Upper lobe of left lung (tissue), 4 donors: ENCODE data around the gene HS3ST3A1.

Experiments used
- EP300 ChIP-seq, 4 donors: sonication (generic); formaldehyde crosslinking; IDR thresholded peaks; one replicate each; pipeline ENCODE4 v1.5.1; 2017; ENCODE audit warnings: antibody characterized with exemption in 4 of 4, control low read depth in 2 of 4
- POLR2A ChIP-seq, 4 donors: fragments of 450-650 bp; IDR thresholded peaks; one replicate each; pipeline ENCODE4 v1.5.1; 2016 to 2017; ENCODE audit warnings: antibody characterized with exemption in 4 of 4, mild to moderate bottlenecking in 2 of 4
- POLR2AphosphoS5 ChIP-seq, 2 donors: sonication (generic); formaldehyde crosslinking; IDR thresholded peaks; one replicate each; pipeline ENCODE4 v1.5.1; 2017; ENCODE audit warnings: antibody characterized with exemption in 2 of 2
- TF ChIP-seq, protein P1 (sequence below), 6 experiments: fragments of 450-650 bp in 4 of 6; fragments of 200-600 bp in 2 of 6; sonication (generic) in 2 of 6; IDR thresholded peaks; one replicate each; pipeline ENCODE4 v1.5.1; 2016 to 2019; ENCODE audit warnings: antibody characterized with exemption in 6 of 6

DNA sequence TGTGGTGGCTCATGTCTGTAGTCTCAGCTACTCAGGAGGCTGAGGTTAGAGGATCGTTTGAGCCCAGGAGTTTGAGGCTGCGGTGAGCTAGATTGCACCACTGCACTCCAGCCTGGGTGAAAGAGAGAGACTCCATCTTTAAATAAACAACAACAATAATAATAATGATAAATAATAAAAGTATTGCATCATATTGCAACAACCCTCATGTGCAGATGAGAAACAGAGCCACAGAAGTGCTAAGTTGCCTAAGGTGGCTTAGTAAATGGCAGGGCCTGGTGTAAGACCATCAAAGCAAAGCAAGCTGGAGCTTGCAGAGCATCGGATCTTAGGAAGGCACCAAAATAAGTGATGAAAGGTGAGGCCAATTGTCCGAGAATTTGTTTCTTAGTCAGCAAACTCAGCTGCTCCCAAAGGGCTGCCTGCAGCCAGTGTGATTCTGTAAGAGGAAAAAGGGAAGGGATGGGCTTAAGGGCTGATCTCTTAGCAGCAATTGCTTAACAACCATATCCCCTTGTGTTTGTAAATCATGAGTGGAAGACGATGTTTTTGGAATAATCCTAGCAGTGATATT lies 45.3 kb upstream of the HS3ST3A1 start:
- TF ChIP-seq, protein P1, sequence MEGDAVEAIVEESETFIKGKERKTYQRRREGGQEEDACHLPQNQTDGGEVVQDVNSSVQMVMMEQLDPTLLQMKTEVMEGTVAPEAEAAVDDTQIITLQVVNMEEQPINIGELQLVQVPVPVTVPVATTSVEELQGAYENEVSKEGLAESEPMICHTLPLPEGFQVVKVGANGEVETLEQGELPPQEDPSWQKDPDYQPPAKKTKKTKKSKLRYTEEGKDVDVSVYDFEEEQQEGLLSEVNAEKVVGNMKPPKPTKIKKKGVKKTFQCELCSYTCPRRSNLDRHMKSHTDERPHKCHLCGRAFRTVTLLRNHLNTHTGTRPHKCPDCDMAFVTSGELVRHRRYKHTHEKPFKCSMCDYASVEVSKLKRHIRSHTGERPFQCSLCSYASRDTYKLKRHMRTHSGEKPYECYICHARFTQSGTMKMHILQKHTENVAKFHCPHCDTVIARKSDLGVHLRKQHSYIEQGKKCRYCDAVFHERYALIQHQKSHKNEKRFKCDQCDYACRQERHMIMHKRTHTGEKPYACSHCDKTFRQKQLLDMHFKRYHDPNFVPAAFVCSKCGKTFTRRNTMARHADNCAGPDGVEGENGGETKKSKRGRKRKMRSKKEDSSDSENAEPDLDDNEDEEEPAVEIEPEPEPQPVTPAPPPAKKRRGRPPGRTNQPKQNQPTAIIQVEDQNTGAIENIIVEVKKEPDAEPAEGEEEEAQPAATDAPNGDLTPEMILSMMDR (IDR thresholded peaks at IDR 0.05): no peak
- TF ChIP-seq POLR2AphosphoS5 (IDR thresholded peaks at IDR 0.05) (no peak), POLR2A (IDR thresholded peaks at IDR 0.05) (no peak), EP300 (IDR thresholded peaks at IDR 0.05) (no peak)
